ENCODE results near the gene PHC2.

The PHC2 gene

GRCh38 chr1:33430692-33431593, at the start of gene PHC2:
TSS of gene PHC2 (minus strand) at chr1:33431095. CDS start at chr1:33375539, 55,556 bp downstream.
- DNase-seq, result peak; percentile 94

GRCh38 chr1:33477451-33477850, 46.6 kb upstream of the PHC2 start:
- DNase-seq, result no peak

- DNase-seq, result no peak
Measured at GRCh38 chr1:33473900-33474299, 43.0 kb upstream of the PHC2 start.

- peak; percentile 99 for DNase-seq
Measured at GRCh38 chr1:33472269-33472980, 41.5 kb upstream of the PHC2 start, which contains the start of gene ZSCAN20. TSS of gene ZSCAN20 (plus strand) at chr1:33472645. CDS start at chr1:33479289, 6,644 bp downstream.

GRCh38 chr1:33471416-33471815, 40.5 kb upstream of the PHC2 start:
- no peak for DNase-seq

- DNase-seq, result peak; percentile 83
Measured at GRCh38 chr1:33470495-33471012, 39.7 kb upstream of the PHC2 start.

GRCh38 chr1:33469691-33470090, 38.8 kb upstream of the PHC2 start:
- no peak for DNase-seq

- no peak for DNase-seq
Measured at GRCh38 chr1:33468967-33469366, 38.1 kb upstream of the PHC2 start.

GRCh38 chr1:33468531-33468930, 37.6 kb upstream of the PHC2 start:
- DNase-seq, result peak; percentile 9

GRCh38 chr1:33468011-33468410, 37.1 kb upstream of the PHC2 start:
- no peak for DNase-seq

GRCh38 chr1:33466159-33466558, 35.3 kb upstream of the PHC2 start:
- DNase-seq, result no peak

- no peak for DNase-seq
Measured at GRCh38 chr1:33465316-33465715, 34.4 kb upstream of the PHC2 start.

- no peak for DNase-seq
Measured at GRCh38 chr1:33464552-33464951, 33.7 kb upstream of the PHC2 start.

GRCh38 chr1:33462405-33463164, 31.7 kb upstream of the PHC2 start:
- no peak for DNase-seq

- DNase-seq, result no peak
Measured at GRCh38 chr1:33460947-33461629, 30.2 kb upstream of the PHC2 start.

- DNase-seq, result no peak
Measured at GRCh38 chr1:33460144-33460543, 29.2 kb upstream of the PHC2 start.

- peak; percentile 45 for DNase-seq
Measured at GRCh38 chr1:33459691-33460090, 28.8 kb upstream of the PHC2 start.

- no peak for DNase-seq
Measured at GRCh38 chr1:33456502-33456886, 25.6 kb upstream of the PHC2 start.

GRCh38 chr1:33455539-33456501, 24.9 kb upstream of the PHC2 start:
- peak; percentile 84 for DNase-seq

GRCh38 chr1:33454646-33455282, 23.9 kb upstream of the PHC2 start:
- DNase-seq, result no peak

- no peak for DNase-seq
Measured at GRCh38 chr1:33446590-33446989, 15.7 kb upstream of the PHC2 start.

Measured in fibroblast of skin of right quadriceps (primary cell).